DND-41 (cell line): ENCODE data around the gene SLCO2A1.

ENCODE experiments used
- ATAC-seq: fragments of 200-7000 bp; cut with Tn5 transposase; 3 replicates; pipeline ENCODE4 v1.9.1; 2021; ENCODE audit warnings: low read depth; ENCODE audit not compliant: insufficient read depth
- DNase-seq: peaks from one replicate; pipeline ENCODE4 v3.0.0-alpha.2; 2020
- H2AFZ ChIP-seq: 2 replicates; pipeline ENCODE4 v1.6.0; 2012; ENCODE audit warnings: low read depth, low read length
- H3K27ac ChIP-seq: 2 replicates; pipeline ENCODE4 v1.5.1; 2012; ENCODE audit warnings: low read length, inconsistent platforms
- H3K27me3 ChIP-seq: fragments of 200-600 bp; sonication (generic); 2 replicates; pipeline ENCODE4 v1.6.0; 2012; ENCODE audit warnings: low read length, mild to moderate bottlenecking, inconsistent platforms; ENCODE audit not compliant: insufficient read depth, poor library complexity
- H3K36me3 ChIP-seq: 2 replicates; pipeline ENCODE4 v1.5.1; 2012; ENCODE audit warnings: low read length, inconsistent platforms; ENCODE audit not compliant: insufficient read depth
- H3K4me1 ChIP-seq: 2 replicates; pipeline ENCODE4 v1.5.1; 2012; ENCODE audit warnings: mild to moderate bottlenecking, low read length; ENCODE audit not compliant: insufficient read depth
- H3K4me2 ChIP-seq: 2 replicates; pipeline ENCODE4 v1.6.0; 2012; ENCODE audit warnings: mild to moderate bottlenecking, moderate library complexity, low read length, inconsistent platforms; ENCODE audit not compliant: insufficient read depth
- H3K4me3 ChIP-seq, 2 experiments: fragments of 200-600 bp in 1 of 2; shearing (Covaris generic) in 1 of 2; 2 replicates each; pipeline ENCODE4 v1.5.1; 2012 to 2016; ENCODE audit warnings: inconsistent platforms in 2 of 2, low read length in 2 of 2, mild to moderate bottlenecking in 2 of 2, low read depth in 1 of 2, moderate library complexity in 1 of 2
- H3K79me2 ChIP-seq: 2 replicates; pipeline ENCODE4 v1.6.0; 2012; ENCODE audit warnings: low read length, inconsistent platforms; ENCODE audit not compliant: insufficient read depth
- H3K9ac ChIP-seq: 2 replicates; pipeline ENCODE4 v1.6.0; 2012; ENCODE audit warnings: low read depth, mild to moderate bottlenecking, inconsistent platforms, low read length, moderate library complexity
- H3K9me3 ChIP-seq: 2 replicates; pipeline ENCODE4 v1.5.1; 2012; ENCODE audit warnings: low read length, moderate library complexity, mild to moderate bottlenecking, inconsistent platforms; ENCODE audit not compliant: insufficient read depth, severe bottlenecking
- H4K20me1 ChIP-seq: 2 replicates; pipeline ENCODE4 v1.6.0; 2012; ENCODE audit warnings: low read length; ENCODE audit not compliant: insufficient read depth
- CTCF ChIP-seq: IDR thresholded peaks from 2 replicates; pipeline ENCODE4 v1.5.1; 2012; ENCODE audit warnings: borderline replicate concordance, low read length, moderate library complexity, mild to moderate bottlenecking; ENCODE audit not compliant: poor library complexity, severe bottlenecking; ENCODE audit errors: extremely low read depth
- EZH2 ChIP-seq: IDR thresholded peaks from 3 replicates; pipeline ENCODE4 v1.6.1; 2012; ENCODE audit warnings: borderline replicate concordance, low read depth, mild to moderate bottlenecking, moderate library complexity, low read length, inconsistent platforms; ENCODE audit not compliant: severe bottlenecking

The SLCO2A1 gene

GRCh38 chr3:133926736-133927539 lies 102.8 kb downstream of the SLCO2A1 start:
- no peak overlapping the region for H3K4me3 ChIP-seq
- no peak for TF ChIP-seq CTCF
- TF ChIP-seq EZH2: no peak
- no peak for ATAC-seq

GRCh38 chr3:133925960-133926735 lies 103.6 kb downstream of the SLCO2A1 start:
- no peaks in the 10 kb centered on the region for H3K4me1 ChIP-seq
- H3K4me2 ChIP-seq: no peak overlapping the region
- H3K27me3 ChIP-seq: no peaks in the 10 kb centered on the region
- no peak overlapping the region for H2AFZ ChIP-seq
- ATAC-seq (no peak), DNase-seq (no peak)
- H3K9ac ChIP-seq: no peak overlapping the region
- H3K9me3 ChIP-seq: no peaks in the 10 kb centered on the region
- no peaks in the 10 kb centered on the region for H4K20me1 ChIP-seq
- no peak overlapping the region for H3K27ac ChIP-seq
- TF ChIP-seq CTCF: no peak
- TF ChIP-seq EZH2: no peak
- no peaks in the 10 kb centered on the region for H3K79me2 ChIP-seq
- H3K4me3 ChIP-seq: no peak overlapping the region
- no peaks in the 10 kb centered on the region for H3K36me3 ChIP-seq

More at GRCh38 chr3:133926736-133927539, 102.8 kb downstream of the SLCO2A1 start:
- Histone ChIP-seq H3K36me3 (no peaks in the 10 kb centered on the region), H3K27me3 (no peaks in the 10 kb centered on the region), H2AFZ (no peak overlapping the region), H3K9me3 (no peaks in the 10 kb centered on the region), H3K79me2 (no peaks in the 10 kb centered on the region), H3K4me2 (no peak overlapping the region), H3K9ac (no peak overlapping the region), H3K27ac (no peak overlapping the region), H3K4me1 (no peaks in the 10 kb centered on the region), H4K20me1 (no peaks in the 10 kb centered on the region)
- no peak for DNase-seq

- H3K4me1 ChIP-seq: no peaks in the 10 kb centered on the region
- no peak overlapping the region for H2AFZ ChIP-seq
- H3K4me2 ChIP-seq: no peak overlapping the region
- H4K20me1 ChIP-seq: no peaks in the 10 kb centered on the region
- no peaks in the 10 kb centered on the region for H3K27me3 ChIP-seq
- DNase-seq: no peak
- H3K27ac ChIP-seq: no peak overlapping the region
- no peak overlapping the region for H3K9ac ChIP-seq
- ATAC-seq: no peak
- H3K79me2 ChIP-seq: no peaks in the 10 kb centered on the region
- H3K4me3 ChIP-seq: no peak overlapping the region
- H3K9me3 ChIP-seq: no peaks in the 10 kb centered on the region
- TF ChIP-seq EZH2: no peak
- TF ChIP-seq CTCF: no peak
- no peaks in the 10 kb centered on the region for H3K36me3 ChIP-seq
Measured at GRCh38 chr3:133924041-133924440, 105.7 kb downstream of the SLCO2A1 start.
